ENCODE data around the gene HCFC1R1. TPM values are rescaled to one million over a fixed set of nuclear protein-coding genes. Genes with fewer than 3 reads are reported as not detected.

HCFC1R1 gene
- polyA plus RNA-seq, 12 donors = 82.4 to 162 (median 104) TPM; not detected in 1

DNA sequence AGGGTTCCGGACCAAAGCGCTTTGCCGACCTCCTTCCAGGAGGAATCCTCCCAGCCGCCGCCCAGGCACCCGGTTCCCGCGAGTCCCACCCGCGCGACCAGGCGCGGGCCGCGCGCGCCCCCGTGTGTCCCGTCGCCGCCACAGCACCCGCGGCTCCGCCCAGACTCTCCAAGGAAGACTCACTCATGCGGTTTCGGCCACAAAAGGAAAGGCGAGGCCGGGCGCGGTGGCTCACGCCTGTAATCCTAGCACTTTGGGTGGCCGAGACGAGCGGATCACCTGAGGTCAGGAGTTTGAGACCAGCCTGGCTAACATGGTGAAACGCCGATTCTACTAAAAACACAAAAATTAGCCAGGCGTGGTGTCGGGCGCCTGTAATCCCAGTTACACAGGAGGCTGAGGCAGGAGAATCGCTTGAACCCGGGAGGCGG, 40.0 kb downstream of the HCFC1R1 start:
- DNase-seq = peak; percentile 52

DNA sequence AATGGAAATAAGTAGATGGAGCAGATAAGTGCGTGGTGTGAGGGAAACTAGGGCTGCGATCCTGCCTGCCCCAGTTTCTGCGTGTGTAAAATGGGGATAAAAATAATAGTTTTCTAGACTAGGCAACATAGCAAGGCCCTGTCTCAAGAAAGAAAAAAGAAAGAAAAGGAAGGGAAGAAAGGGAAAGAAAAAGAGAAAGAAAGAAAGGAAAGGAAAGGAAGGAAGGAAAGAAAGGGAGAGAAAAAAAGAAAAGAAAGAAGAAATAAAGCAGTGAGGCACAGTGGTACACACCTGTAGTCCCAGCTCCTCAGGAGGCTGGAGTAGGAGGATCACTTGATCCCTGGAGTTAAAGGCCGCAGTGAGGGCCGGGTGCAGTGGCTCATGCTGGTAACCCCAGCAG, 41.3 kb downstream of the HCFC1R1 start:
- DNase-seq = no peak

DNA sequence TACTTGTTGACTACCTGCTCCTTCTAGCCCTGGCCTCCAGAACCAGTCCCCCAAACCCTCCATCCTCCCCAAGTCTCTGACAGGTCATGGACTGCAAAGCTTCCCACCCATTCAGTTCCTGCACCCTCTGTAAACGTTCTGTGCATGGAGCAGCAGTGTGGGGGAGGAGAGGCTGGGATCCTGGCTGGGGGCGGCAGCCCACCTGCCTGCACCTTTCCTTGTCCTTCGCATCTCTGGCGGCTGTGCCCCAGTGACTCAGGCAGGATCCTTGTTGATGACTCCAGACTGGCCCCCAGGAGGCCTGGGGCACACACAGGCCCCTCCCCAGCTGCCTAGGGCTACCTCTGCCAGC, 41.9 kb downstream of the HCFC1R1 start:
- DNase-seq = no peak

DNA sequence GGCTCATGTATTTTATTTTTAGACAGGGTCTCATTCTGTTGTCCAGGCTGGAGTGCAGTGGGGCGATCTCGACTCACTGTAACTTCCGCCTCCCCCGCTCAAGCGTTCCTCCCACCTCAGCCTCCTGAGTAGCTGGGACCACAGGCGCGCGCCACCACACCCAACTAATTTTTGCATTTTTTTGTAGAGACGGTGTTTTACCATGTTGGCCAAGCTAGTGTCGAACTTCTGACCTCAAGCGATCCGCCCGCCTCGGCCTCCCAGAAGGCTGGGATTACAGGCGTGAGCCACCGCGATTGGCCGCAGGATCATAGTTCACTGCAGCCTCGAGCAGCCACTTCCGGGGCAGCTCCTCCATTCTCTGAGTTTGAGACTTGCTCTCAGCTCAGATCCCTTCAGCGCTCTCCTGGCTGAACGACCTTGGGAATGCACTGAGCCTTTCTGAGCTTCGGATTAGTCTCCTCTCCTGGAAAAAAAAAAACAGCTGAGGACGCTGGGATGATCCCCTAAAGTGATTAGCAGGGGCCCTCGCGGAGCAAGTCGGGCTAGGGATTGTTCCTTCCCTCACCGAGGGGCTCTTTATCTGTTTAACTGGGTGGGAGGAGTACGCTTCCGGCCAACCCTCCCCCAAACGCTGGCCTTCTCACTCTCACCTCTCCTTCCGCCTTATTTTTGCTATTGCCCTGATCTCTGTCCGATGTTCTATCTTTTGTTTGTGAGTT, 42.4 kb downstream of the HCFC1R1 start:
- DNase-seq = no peak

DNA sequence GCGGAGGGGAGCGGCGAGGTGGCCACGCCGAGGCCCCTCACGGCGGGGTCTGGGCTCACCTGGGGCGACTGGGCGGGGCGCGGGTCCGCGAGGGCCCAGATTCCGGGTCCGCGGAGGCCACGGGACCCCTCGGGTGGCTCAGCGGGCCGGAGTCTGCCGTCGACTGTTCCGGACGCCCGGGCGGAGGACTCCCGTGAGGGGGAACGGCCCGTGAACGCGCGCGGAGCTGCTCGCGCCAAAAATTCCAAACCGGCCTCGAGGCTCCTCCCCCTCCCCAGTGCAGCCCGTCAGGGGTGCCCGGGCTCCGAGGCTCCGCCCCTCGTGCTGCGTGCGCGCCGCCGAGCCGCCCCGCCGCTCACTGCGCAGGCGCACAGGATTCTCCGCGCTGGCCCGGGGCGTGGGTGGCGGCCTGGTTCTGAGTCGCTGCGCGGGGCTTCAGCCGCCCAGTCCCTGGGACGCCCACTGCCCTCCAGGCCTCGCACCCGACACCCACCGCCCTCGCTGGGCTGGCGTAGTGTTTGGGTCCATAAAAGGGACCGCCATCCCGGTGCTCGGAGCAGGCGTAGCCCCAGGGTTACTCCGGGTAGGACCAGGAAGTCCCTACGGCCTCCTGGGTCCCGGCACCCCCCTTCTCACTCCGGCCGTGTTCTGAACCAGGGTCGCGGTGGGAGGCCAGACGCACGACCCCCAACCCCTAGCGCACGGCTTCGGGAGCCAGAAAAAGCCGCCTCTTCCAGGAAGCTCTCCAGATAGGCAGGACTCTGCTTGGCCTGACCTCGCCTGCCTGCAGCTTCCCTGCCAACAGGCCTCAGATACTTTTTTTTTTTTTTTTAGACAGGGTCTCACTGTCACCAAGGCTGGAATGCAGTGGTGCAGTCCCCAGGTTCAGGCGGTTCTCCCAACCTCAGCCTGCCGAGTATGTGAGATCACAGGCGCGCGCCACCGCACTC, 43.2 kb downstream of the HCFC1R1 start, which contains the start of gene PKMYT1:
TSS of gene PKMYT1 (minus strand) at position 220 of the 950 bp plus-strand sequence. CDS start 789 bp downstream, outside the sequence.
- DNase-seq = peak; percentile 91

DNA sequence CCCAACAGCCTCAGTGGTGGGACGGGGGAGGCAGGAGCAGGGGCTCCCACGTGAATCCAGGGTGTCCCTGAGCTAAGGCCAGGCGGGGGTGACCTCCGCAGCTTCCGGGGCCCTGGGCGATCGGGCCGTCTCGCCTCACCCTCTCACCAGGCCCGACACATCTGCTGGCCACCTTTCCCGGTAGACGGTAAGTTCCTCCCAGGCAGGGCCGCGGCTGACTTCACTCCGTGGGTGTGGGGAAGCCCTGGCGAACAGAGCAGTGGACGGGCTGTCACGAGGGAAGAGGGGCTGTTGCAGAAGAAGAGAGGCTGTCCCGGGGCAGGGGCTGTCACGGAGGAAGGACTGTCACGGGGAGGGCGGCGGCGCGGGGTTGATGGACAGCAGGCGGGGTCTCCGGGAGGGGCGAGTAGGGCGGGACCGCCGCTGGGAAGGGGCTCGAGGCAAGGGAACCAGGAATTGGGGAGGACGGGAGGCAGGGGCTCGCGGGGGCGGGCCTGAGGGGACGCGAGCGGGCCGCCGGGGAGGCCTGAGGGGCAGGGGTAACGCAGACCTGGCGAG, 44.0 kb downstream of the HCFC1R1 start:
- no peak for DNase-seq

DNA sequence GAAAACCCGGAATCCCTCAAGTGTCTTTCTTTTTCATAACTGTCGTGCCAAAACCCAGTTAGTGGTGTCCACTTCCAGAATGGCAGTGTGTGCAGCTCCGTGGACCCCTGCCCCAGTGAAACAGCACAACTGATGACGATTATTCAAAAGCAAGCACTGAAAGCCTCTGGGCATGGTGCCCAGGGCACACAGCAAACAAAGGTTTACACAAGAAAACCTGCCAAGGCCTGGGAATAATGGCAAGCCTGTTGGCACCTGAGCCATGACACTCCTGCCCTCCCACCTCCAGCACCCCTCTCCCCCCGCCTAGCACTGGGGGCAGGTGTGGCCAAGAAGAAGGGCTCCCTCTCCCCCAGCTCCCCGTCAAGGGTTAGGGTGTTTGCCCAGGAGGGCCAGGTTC, 46.3 kb downstream of the HCFC1R1 start:
- no peak for DNase-seq

DNA sequence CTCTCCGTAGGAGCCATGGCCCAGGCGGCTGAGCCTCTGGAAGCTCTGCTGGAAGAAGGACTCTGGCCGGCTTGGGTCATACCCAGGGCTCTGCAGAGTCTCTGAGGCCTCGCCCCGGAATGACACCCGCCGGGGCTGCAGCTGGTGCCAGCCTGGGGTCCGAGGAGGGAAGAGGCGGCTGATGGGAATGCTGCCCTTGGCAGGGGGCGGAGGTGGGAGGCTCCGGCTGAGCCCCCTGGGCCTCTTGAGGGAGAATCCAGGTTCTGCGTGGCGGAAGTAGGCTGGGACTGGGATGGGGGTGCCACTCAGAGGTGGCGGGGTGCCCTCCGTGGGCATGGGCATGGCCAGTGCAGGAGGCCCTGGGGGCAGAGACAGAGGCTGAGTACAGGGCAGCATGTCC, 47.1 kb downstream of the HCFC1R1 start:
- no peak for DNase-seq

DNA sequence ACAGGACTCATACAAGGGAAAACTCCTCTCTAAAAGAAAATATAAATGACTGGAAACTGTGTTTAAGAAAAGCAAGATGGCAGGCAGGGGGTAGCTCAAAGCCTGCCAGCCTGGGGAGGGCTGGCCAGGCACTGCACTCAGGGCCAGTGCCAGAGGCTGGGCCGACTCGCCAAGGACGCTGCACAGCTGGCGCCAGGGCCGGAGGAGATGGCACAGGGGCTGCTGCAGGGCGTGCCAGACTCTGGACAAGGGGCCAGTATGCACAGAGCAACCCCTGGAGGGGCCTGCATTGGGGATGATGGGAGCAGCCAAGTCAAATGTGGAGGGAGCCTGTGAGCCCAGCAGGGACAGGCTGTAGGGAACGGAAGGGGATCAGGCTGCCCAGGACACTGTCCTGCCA, 47.5 kb downstream of the HCFC1R1 start:
- DNase-seq = no peak

DNA sequence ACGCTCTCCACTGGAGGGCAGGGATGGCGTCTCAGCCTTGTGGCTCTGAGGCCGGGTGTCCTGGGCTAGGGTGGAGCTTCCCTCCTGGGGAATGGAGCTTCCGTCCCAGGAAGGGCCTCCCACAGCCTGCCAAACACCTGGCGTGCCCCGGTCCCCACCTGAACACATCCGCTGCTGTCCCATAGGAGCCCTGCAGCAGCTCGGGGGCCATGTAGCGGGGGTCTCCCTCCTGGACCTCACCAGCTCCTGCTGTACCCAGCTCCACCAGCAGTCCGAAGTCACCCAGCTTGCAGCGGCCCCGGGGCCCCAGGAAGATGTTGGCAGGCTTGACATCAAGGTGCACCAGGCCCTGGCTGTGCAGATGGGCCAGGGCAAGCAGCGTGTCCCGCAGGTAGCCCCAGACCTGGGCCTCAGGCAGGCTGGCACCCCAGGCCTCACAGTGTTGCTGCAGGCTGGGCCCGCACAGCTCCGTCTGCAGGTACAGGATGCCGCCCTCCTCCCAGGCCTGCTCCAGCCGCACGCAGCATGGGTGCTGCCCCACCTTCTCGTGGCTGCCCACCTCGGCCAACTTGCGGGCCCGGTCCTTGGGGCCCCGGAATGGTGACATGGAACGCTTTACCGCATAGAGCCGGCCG, 48.5 kb downstream of the HCFC1R1 start:
- DNase-seq = no peak

DNA sequence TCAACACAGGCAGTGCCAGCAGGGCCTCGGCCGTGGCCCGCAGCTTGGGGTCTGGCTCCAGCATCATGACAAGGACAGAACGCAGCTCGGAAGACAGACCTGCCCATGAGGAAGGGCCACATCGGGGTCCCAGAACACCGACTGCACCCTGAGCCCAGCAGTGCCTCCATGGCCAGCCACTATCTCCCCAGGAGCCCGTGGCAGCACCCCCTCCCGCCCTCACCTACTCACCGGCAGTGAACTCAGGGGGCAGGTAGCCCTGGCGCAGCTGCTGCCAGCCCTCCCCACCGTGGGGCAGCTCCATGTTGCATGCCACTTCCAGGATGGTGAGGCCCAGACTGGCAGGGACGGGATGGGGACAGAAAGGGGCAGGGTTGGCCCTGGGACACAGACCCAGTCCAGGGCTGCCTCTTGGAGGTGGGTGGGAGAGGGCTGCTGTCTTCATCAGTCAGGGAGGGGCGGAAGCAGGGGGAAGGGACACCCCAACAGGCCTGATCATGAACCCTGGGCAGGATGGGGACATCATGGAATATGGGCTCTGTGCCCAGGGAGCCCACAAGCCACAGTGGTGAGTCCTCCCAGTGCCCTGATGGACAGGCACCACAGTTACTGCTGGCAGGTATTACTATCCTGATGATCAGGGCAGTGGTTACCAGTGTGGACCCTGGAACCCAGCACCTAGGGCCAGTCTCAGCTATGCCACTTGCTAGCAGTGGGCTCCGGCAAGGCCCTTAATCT, 49.3 kb downstream of the HCFC1R1 start:
- DNase-seq = no peak

DNA sequence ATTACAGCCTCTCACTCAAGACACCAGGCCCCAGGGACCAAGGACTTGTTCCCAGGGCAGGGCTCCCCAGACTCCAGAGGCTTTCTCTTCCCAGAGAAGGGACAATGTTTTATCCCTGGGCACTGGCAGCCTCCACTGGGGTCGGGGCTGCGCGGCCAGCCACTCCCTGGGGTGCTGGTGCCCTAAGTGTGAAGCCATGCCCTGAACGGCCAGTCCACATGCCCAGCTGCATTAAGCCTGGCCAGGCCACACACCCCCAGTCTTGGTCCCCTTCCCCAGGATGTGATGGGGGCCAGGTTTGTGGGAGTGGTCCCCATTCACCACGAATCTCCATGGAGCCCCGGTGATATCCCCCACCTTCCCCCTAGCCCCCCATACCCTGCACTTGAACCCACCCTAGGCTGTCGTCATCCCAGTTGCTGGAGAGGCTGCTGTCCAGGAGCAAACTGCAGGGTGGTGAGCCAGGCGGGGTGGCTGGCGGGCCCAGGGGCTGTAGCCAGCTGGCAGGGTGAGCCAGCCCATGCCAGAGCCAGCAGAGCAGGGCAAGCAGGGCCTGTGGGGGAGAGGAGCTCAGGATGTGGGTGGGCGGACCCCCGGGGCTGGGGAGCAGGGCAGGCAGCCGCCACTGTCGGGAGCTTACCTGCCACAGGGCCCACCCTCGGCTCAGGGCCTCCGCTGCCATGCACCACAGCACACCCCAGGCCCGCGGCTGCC, 50.0 kb downstream of the HCFC1R1 start:
- DNase-seq = no peak

DNA sequence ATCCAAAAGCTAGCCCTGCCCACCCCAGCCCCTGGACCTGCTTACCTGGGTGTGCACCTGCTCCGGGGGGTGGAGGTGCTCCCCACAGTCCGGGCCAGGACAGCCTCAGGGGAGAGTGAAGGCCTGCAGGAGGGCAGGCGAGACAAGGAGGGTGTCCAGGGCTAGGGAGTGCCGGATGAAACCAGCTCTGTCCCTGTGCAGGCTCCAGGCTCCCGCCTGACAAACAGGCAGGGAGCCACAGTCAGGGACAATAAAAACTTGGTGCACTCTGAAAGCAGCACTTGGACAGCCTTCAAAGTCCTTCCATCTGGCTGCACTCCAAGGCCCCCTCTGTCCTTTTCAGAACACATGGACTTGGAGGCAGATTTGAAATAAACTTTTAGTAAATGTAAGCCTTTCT, 50.6 kb downstream of the HCFC1R1 start:
- DNase-seq = no peak

Other genes with a start within 250 kb of the HCFC1R1 start
- 100 to 1,000 TPM in 10 of 12 donors, 10 to 100 TPM in 1, not detected in 1; 77.3 to 189 (median 135) TPM for gene ELOB, start 246.7 kb downstream of the HCFC1R1 start, polyA plus RNA-seq (ENCODE audit: insufficient read length in 12 of 12)
- not detected for gene PRSS33, start 236.4 kb downstream of the HCFC1R1 start, polyA plus RNA-seq (ENCODE audit: insufficient read length in 12 of 12)
- not detected for gene PRSS41, start 225.5 kb downstream of the HCFC1R1 start, polyA plus RNA-seq (ENCODE audit: insufficient read length in 12 of 12)
- under 1 TPM in 3 of 12 donors, not detected in 9; 0.18 to 0.46 (median 0.19) TPM for gene PRSS21, start 206.7 kb downstream of the HCFC1R1 start, polyA plus RNA-seq (ENCODE audit: insufficient read length in 12 of 12)
- gene ZG16B, start 193.6 kb downstream of the HCFC1R1 start, polyA plus RNA-seq (ENCODE audit: insufficient read length in 12 of 12) = under 1 TPM in 7 of 12 donors, not detected in 5; 0.23 to 0.97 (median 0.37) TPM
- gene PRSS22, start 165.8 kb downstream of the HCFC1R1 start, polyA plus RNA-seq (ENCODE audit: insufficient read length in 12 of 12) = 1 to 10 TPM in 2 of 12 donors, under 1 TPM in 2, not detected in 8; 0.13 to 2.1 (median 1.3) TPM
- 10 to 100 TPM in 11 of 12 donors, not detected in 1; 11.6 to 40.5 (median 15.6) TPM for gene FLYWCH2, start 140.7 kb downstream of the HCFC1R1 start, polyA plus RNA-seq (ENCODE audit: insufficient read length in 12 of 12)
- gene FLYWCH1, start 112.0 kb downstream of the HCFC1R1 start, polyA plus RNA-seq (ENCODE audit: insufficient read length in 12 of 12) = 10 to 100 TPM in 11 of 12 donors, not detected in 1; 11.7 to 27.5 (median 18.3) TPM
- 10 to 100 TPM in 2 of 12 donors, 1 to 10 TPM in 9, not detected in 1; 2.6 to 37.4 (median 5.2) TPM for gene KREMEN2, start 59.7 kb downstream of the HCFC1R1 start, polyA plus RNA-seq (ENCODE audit: insufficient read length in 12 of 12)
- 10 to 100 TPM in 2 of 12 donors, 1 to 10 TPM in 9, not detected in 1; 4.8 to 16.7 (median 6.4) TPM for gene PAQR4, start 54.6 kb downstream of the HCFC1R1 start, polyA plus RNA-seq (ENCODE audit: insufficient read length in 12 of 12)
- 10 to 100 TPM in 7 of 12 donors, 1 to 10 TPM in 4, not detected in 1; 7.3 to 22.6 (median 11.2) TPM for gene PKMYT1, start 43.5 kb downstream of the HCFC1R1 start, polyA plus RNA-seq (ENCODE audit: insufficient read length in 12 of 12)
- 1 to 10 TPM in 8 of 12 donors, under 1 TPM in 3, not detected in 1; 0.39 to 5.2 (median 2.0) TPM for gene CLDN9, start 11.0 kb downstream of the HCFC1R1 start, polyA plus RNA-seq (ENCODE audit: insufficient read length in 12 of 12)
- 1 to 10 TPM in 3 of 12 donors, under 1 TPM in 7, not detected in 2; 0.26 to 9.1 (median 0.41) TPM for gene CLDN6, start 5.8 kb downstream of the HCFC1R1 start, polyA plus RNA-seq (ENCODE audit: insufficient read length in 12 of 12)
- 100 to 1,000 TPM in 1 of 12 donors, 10 to 100 TPM in 10, not detected in 1; 17.2 to 159 (median 35.9) TPM for gene TNFRSF12A, start 3.6 kb downstream of the HCFC1R1 start, polyA plus RNA-seq (ENCODE audit: insufficient read length in 12 of 12)
- 100 to 1,000 TPM in 1 of 12 donors, 10 to 100 TPM in 11; 14.4 to 839 (median 18.9) TPM for gene THOC6, start 93 bp upstream of the HCFC1R1 start, polyA plus RNA-seq (ENCODE audit: insufficient read length in 12 of 12)
- gene BICDL2, start 13.0 kb upstream of the HCFC1R1 start, polyA plus RNA-seq (ENCODE audit: insufficient read length in 12 of 12) = 1 to 10 TPM in 4 of 12 donors, not detected in 8; 1.0 to 7.7 (median 2.8) TPM
- 1 to 10 TPM in 10 of 12 donors, not detected in 2; 1.1 to 5.9 (median 2.0) TPM for gene MMP25, start 22.6 kb upstream of the HCFC1R1 start, polyA plus RNA-seq (ENCODE audit: insufficient read length in 12 of 12)
- 100 to 1,000 TPM in 7 of 12 donors, 10 to 100 TPM in 4, not detected in 1; 34.5 to 228 (median 112) TPM for gene IL32, start 41.7 kb upstream of the HCFC1R1 start, polyA plus RNA-seq (ENCODE audit: insufficient read length in 12 of 12)
- gene ZSCAN10, start 75.4 kb upstream of the HCFC1R1 start, polyA plus RNA-seq (ENCODE audit: insufficient read length in 12 of 12) = under 1 TPM in 8 of 12 donors, not detected in 4; 0.22 to 0.67 (median 0.31) TPM
- 10 to 100 TPM in 11 of 12 donors, not detected in 1; 10.3 to 20.5 (median 12.4) TPM for gene ZNF205, start 88.6 kb upstream of the HCFC1R1 start, polyA plus RNA-seq (ENCODE audit: insufficient read length in 12 of 12)
- gene ZNF213, start 111.1 kb upstream of the HCFC1R1 start, polyA plus RNA-seq (ENCODE audit: insufficient read length in 12 of 12) = 10 to 100 TPM in 4 of 12 donors, 1 to 10 TPM in 7, not detected in 1; 7.3 to 13.0 (median 9.5) TPM
- not detected for gene OR1F1, start 164.3 kb upstream of the HCFC1R1 start, polyA plus RNA-seq (ENCODE audit: insufficient read length in 12 of 12)
- gene ZNF200, start 211.2 kb upstream of the HCFC1R1 start, polyA plus RNA-seq (ENCODE audit: insufficient read length in 12 of 12) = 10 to 100 TPM in 1 of 12 donors, 1 to 10 TPM in 10, not detected in 1; 6.3 to 14.0 (median 7.6) TPM
- gene MEFV, start 232.7 kb upstream of the HCFC1R1 start, polyA plus RNA-seq (ENCODE audit: insufficient read length in 12 of 12) = 1 to 10 TPM in 1 of 12 donors, under 1 TPM in 9, not detected in 2; 0.16 to 1.3 (median 0.25) TPM